Activated CD4-positive, CD25-positive, alpha-beta regulatory T cell treated with anti-CD3 and anti-CD28 coated beads, Interleukin-2, amount 50 U/mL, for 16 hours (primary cell): ENCODE measurements around the gene DISP3.

Experiments used
- DNase-seq: peaks from one replicate; pipeline ENCODE4 v3.0.0-alpha.2; 2020; ENCODE audit warnings: low read depth, low spot score

The DISP3 gene

DNA sequence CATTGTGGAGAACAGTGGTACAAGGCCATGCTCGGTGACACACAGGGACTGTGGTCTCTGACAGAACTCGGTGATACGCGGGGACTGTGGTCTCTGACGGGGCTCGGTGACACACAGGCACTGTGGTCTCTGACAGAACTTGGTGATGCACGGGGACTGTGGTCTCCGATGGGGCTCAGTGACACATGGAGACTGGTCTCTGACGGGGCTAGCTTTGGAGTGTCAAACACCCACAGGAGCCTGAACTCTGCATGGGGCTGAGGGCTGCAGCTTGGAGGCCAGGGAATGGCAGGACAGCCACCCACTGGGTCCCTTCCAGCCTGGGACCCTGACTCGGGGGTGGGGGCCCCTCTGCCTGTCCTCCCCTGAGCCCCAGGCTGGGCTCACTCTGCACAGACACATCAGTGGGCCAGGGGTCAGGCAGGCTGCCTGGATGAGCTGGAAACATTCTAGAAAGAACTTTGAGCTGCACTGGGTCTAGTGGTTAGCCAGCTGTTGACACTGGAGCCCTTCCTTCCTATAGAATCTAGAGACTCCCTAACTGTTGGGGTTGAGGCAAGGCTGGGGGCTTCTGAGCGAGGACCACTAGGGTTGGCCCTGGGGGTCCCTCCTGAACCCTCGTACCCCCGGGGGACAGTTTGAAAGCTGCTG, 49.8 kb downstream of the DISP3 start:
- no peak for DNase-seq

GRCh38 chr1:11529330-11529729, 50.4 kb downstream of the DISP3 start:
- no peak for DNase-seq

DNA sequence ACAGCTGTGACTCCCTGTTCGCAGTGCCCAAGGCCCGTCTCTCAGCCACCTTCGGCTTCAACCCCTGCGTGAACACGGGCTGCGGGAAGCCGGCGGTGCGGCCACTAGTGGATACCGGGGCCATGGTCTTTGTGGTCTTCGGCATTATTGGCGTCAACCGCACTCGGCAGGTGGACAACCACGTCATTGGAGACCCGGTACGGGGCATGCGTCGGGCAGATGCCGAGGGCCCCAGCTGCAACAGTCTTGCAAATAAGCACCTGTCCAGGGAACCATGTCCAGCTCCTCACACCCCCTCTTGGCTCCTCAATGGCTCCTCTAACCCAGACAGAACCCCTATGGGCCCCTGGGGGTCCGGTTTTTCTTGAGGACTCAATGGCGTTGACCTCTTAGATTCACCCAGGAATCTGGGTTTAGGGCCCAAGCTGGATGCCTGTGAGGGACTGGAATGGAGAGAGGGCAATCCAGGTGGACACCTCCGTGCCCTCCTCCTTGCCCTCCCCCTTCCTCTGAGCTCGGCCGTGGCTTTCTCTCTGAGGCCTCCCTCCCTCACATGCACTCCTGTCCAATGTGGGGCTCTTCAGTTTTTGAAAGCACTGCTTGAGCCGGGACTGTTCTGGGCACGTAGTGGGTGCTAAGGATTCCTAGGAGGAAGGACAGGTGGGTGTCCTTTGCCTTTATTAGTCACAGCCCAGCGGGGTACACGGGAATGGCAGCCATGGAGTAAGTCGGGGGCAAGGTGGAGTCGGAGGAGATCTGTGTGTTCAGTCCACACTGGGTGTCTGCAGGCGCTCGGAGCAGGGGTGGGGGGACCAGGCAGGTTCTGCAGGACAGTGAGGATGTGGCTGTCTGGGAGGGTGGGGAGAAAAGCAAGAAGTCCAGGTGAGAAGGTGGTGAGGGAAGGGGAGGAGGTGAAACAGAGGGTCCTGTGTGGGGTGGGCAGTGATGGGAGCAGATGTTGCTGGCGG, 51.1 kb downstream of the DISP3 start:
- DNase-seq = no peak

DNA sequence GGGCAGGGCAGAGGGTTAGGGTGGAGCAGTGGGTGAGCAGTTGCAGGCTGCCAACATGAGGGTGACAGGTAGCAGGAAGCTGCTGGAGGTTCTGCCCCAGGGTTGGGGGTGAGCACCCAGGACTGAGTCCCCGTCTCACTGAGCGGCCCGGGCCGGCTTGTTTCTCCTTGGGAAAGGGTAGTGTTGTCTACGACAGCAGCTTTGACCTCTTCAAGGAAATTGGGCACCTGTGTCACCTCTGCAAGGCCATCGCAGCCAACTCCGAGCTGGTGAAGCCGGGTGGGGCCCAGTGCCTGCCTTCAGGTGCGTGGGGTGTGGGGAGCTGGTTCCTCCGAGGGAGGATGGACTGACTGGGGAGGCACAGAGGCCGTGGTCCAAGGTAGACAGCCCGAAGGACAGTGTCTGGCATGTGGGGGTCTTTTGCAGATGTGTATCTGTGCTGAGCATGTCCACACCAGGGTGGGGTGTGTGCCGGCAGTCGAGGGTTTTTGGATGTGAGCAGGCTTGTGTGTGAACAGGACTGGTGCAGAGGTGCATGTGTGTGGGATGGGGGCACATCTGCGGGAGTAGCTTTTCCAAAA, 51.9 kb downstream of the DISP3 start:
- DNase-seq = no peak

DNA sequence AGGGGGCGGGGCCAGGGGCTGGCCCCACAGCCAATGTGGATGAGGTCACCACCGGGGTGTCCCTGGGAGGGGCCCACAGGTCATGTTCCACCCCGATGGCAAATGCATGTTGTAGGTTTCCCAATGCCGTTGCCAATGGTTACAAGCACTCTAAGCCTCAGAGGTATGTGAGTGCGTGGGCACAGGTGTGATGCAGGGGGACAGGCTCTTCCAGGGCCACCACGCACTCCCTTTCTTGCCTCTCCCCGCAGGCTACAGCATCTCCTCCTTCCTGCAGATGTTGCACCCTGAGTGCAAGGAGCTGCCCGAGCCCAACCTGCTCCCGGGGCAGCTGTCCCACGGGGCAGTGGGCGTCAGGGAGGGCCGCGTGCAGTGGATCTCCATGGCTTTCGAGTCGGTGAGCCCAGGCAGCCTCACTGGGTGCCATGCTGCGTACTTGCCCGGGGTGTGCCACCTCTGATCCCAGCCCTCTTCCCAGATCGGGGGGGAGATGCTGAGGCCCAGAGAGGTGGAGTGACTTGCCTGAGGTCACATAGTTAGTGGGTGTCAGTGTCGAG, 52.4 kb downstream of the DISP3 start:
- no peak for DNase-seq

DNA sequence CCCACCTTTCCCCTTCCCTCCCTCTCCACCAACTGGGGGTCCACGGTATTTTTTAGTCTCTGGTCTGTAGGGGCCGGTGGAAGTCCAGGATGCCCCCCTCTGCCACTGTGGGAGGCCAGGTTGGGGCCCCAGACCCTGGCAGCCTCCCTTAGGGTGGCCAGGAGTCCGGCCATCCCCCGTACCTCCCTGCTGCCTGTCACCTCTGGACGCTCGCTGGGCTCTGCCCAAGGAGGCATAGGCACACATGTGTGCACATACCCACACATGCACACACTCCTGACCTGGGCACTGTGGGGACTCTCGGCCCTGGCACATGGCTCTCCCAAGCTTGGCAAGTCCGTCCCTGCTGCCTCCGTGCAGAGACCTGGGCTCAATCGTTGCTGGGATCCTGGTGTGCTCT, 53.0 kb downstream of the DISP3 start:
- DNase-seq = no peak

DNA sequence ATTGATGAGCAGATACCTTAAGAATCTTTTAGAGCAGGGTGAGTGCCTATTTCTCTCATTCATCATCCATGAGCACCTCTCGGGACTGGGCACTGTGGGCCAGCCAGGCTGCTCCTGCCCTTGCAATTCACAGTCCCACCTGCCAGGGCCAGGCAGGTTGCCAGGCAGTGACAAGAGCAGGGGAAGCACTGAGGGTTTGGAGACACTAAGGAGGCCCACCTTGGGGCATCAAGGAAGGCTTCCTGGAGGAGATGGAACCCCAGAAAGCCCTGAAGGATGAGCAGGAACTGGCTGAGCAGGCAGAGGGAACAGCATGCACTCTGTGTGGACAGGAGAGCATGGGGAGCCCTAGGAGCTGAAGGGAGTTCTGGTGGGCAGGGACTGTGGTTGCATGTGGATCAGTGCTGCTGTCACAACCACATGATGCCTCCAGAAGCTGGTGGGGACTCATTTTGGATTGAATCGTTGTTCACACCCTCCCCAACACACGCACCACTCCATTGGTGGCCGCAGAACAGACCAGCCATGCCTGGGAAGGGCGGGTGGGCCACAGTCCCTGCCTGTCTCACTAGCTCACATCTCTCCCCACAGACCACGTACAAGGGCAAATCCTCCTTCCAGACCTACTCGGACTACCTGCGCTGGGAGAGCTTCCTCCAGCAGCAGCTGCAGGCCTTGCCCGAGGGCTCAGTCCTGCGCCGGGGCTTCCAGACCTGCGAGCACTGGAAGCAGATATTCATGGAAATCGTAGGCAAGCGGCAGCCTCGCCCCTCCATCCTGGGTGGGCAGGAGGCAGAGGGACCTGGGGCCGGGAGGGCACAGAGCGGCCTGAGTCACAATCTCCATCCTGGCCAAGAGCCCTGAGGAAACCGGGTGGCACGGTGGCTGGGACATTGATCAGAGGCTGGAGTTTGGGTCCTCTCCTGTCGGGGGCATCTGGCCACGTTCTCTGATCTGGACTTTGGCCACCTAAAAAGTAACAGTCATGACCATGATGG, 55.1 kb downstream of the DISP3 start:
- DNase-seq = no peak

DNA sequence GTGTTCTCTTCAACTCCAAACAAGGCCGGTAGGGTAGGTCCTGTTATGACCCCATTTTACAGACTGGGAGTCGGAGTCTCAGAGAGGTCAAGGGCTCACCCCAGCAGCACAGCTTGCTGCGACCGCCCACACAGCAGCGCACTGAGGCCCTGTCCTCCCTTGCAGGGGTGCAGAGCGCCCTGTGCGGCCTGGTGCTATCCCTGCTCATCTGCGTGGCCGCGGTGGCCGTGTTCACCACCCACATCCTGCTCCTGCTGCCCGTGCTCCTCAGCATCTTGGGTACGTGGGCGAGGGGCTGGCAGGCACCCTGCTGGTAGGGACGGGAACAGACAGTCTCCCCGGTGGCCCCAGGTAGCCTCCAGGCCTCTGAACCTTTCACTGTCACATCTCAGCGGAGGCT, 55.9 kb downstream of the DISP3 start:
- no peak for DNase-seq

- no peak for DNase-seq
Measured at GRCh38 chr1:11535316-11535715, 56.4 kb downstream of the DISP3 start.

- no peak for DNase-seq
Measured at GRCh38 chr1:11535761-11536572, 57.0 kb downstream of the DISP3 start.

GRCh38 chr1:11536573-11537379, 57.8 kb downstream of the DISP3 start:
- DNase-seq = no peak

DNA sequence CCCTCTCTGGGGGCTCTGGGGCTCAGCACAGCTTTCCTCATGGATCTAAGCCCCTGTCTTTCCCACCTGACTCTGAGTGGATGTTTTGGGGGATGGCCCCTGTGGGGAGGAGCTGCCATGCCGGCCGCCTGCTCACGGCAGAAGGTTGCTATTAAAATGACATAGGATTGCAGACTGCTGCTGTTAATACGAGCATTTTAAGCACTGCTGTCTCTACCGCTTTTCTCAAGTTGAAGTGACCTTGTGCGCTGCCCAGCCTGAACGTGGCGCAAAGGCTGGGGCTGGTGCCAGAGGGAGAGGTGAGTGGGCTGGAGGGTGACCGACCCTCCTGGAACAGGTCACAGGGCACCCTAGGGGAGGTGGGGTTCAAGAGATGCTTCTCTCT, 58.4 kb downstream of the DISP3 start:
- DNase-seq = no peak

DNA sequence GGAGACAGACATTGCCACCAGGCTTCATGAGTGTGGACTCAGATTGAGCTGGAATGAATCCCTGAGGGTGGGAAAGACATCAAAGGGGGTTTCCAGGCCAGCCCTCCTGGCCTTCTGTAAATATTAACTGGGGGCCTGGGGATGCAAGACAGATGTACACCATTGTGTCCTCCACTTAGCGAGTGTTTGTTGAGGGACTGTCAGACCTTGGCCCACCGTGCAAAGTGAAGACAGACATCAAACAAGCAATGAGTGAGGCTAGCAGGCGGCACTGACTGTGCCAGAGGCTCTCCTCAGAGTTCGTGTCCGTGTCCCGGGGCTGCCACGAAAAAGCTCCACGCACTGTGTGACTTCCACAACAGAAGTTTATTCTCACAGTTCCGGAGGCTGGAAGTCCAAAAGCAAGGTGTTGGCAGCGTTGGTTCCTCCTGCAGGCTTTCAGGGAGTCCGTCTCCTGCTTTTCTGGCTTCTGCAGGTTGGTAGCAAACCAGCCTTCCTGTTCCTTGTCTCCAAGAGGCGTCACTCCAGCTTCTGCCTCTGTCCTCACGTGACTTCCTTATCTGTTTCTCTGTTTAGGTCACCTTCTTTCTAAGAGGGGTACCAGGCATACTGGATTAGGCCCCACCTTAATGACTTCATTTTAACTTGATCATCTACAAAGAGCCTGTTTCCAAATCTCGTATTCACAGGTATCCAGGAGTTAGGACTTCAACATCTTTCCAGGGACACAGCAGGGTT, 59.1 kb downstream of the DISP3 start:
- DNase-seq = no peak

GRCh38 chr1:11538886-11539285, 59.9 kb downstream of the DISP3 start:
- no peak for DNase-seq

GRCh38 chr1:11539850-11540772, 61.2 kb downstream of the DISP3 start:
- DNase-seq = no peak

DNA sequence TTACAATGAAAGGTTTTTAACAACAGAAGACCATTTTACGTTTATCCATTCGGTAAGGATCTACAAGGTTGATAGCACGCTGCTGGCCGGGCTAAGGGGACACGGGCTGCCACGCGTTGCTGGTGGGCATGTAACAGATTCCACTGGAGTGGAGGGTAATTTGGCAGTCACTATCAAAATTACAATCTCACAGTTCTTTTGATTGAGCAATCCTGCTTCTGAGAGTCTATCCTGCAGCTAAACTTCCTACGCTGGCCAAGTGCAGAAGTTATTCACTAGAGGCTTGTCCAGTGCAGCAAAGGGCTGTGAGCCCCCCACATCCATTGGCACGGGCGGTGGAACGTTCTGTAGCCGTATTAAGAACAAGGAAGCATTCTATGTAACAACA, 61.8 kb downstream of the DISP3 start:
- DNase-seq = no peak

GRCh38 chr1:11541236-11541635, 62.3 kb downstream of the DISP3 start:
- DNase-seq = no peak

DNA sequence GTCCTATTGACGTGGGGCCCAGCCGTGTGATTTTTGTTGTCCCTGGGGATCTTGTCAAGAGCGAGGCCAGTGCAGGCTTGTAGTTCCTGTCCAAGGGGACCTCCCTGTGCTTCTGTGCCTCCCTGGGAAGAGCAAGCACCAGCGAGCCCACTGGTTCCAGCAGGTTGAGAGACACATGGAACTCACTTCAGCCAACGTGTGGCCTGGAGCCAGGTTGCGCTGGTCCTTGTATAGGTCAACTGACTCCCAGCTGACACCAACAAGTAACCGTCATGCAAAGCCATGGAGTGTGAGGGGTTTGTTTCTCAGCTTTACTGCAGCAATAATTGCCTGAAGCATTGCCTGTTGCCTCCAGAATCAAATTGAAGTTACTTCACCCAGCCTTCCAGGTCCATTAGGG, 63.0 kb downstream of the DISP3 start:
- no peak for DNase-seq
